ENCODE measurements around the gene DBF4B. TPM values are rescaled to one million over a fixed set of nuclear protein-coding genes. Genes with fewer than 3 reads are reported as not detected.
A peak's percentile ranks its signal among the peaks of the same experiment; 100 is the strongest.
"Not testable (repeated sequence)": the region's sequence is repeated elsewhere in the genome, so short reads cannot be mapped to it uniquely, and the experiment has no call there.

DBF4B gene, protein sequence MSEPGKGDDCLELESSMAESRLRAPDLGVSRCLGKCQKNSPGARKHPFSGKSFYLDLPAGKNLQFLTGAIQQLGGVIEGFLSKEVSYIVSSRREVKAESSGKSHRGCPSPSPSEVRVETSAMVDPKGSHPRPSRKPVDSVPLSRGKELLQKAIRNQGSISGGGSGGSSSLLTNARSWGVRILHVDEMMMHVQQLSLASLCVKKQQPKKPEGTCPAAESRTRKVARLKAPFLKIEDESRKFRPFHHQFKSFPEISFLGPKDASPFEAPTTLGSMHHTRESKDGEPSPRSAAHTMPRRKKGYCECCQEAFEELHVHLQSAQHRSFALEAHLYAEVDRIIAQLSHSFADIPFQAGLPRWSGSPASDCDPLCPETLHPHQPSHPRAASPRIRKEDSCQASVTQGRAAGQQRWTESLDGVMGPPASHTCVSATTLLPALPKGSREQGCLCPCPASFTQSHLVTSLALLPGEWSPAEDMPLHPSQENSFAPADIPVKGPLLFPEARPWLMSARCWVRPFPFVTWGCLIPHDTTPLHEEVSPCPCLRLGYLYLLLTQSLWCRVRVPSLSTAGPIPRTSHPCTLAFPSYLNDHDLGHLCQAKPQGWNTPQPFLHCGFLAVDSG
- 3.8 TPM for total RNA-seq
- long read RNA-seq = 0 reads

DNA sequence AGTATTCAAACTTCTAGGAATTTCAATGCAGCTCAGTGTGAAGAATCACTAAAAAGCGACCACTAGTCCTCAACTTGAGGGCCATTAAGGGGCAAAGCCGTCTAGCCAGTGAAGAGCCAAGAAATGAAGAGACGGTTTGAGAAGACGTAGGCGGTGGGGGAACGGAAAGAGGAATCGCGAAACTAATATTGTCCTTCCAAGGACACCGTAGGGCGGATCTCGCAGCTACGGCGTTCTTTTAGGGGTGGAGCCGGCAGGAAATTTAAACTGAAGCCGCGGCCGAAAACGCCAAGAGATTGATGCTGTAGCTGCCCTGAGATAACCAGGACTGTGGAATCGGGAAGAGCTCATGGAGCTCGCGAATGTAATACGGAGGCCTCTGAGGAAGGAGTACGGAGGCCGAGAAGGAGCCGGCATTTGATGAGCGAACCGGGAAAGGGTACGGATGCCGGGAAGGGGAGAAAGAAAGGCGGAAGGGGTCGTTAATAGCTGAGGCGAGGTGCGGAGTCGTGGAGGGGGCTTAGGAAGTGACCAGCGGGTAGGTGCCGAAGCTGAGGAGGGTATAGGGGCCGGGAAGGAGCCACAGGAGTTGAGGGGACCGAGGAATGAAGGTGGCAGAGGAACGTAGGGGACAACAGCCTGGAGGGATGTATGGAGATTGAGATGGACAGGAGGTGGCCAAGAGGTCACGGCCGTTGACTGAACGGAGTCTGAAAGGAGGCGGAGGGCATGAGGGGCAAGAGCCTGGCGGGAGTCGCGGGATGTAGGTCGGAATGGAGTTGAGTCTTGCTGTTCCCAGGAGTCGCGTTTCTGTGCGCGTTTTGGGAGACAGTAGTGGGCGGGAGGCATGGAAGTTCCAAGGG, at the start of gene DBF4B:
TSS of gene DBF4B (plus strand) at position 265 of the 863 bp plus-strand sequence. CDS start at position 421, 156 bp downstream.
- intact Hi-C loops (cut with DNase I) = no loop called here
- DNase-seq (ENCODE audit: missing footprints) = peak; percentile 85
- peak; percentile 87 for ATAC-seq

DNA sequence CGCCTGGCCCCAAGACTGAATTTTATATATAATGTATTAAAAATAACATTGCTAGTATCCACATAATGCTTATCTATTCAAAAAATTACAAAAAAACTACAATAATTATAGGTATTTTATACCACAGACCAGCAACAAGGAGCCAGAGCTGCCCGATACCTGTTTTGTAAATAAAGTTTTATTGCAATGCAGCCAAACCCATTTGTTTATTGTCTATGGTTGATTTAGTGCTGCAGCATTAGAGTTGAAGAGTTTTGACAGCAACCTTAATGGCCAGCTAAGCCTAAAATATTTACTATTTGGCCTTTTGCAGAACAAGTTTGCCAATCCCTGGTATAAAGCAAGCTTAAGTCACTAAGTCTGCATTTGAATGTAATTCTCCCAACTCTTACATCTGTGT, 46.6 kb upstream of the DBF4B start:
- no peak for ATAC-seq
- intact Hi-C loops (cut with DNase I) = no loop called here

DNA sequence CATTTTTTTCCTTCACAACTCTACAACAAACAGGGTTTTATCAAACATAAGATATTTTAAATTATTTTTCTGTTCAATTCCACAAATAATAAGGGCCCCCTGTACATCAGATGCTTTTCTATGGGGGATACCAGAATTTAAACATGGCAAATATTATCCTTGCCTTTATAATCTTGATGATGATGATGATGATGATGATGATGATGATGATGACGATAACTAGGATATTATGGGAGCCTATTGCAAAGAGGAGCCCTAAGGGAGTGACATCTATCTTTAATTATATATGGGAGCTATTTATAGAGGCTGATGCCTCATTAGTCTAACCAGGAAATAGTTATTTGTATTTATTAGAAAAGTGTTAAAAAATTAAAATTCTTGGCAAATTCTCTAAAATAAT, 45.4 kb upstream of the DBF4B start:
- DNase-seq (ENCODE audit: missing footprints) (no peak), ATAC-seq (no peak)
- intact Hi-C loops (cut with DNase I) = no loop called here

More for the DNA sequence above, 46.6 kb upstream of the DBF4B start:
- no peak for DNase-seq (ENCODE audit: missing footprints)

DNA sequence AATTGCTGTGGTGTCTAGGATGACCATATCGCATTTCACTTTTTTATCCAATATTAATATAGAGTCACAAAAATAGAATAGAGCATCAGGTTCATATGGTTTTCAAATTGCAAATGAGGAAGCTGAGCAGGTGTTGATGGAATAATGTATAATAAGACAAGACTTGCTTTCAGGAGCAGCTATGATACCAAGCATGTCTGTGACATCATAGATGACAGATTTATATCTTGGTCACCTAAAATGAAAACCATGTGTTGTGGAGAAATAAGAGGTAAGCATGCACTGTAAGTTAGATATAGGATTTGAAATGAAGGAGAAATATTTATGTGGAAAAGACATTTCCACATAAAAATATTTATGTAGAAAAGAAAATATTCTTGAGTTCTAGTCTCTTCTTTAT, 43.6 kb upstream of the DBF4B start:
- no peak for DNase-seq (ENCODE audit: missing footprints)
- intact Hi-C loops (cut with DNase I) = no loop called here
- ATAC-seq = no peak

DNA sequence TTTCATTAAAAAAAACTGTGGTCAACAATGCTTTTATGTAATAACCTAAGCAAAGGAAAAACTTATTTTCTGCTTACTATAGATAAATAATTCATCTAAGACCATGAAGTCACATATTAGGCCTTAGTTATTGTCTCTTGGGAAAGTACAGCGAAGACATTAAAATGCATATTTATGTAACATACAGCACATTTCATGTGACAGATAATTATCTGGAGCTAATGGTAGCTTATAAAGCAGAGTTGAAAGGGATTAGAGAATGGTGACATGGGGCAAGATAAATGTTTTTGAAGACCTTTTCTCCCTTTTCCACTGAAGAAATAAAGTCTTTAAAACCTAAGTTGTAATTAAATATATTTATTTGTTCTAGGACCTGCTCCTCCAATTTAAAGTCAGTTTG, 42.5 kb upstream of the DBF4B start:
- ATAC-seq = no peak
- intact Hi-C loops (cut with DNase I) = no loop called here
- DNase-seq (ENCODE audit: missing footprints) = no peak

DNA sequence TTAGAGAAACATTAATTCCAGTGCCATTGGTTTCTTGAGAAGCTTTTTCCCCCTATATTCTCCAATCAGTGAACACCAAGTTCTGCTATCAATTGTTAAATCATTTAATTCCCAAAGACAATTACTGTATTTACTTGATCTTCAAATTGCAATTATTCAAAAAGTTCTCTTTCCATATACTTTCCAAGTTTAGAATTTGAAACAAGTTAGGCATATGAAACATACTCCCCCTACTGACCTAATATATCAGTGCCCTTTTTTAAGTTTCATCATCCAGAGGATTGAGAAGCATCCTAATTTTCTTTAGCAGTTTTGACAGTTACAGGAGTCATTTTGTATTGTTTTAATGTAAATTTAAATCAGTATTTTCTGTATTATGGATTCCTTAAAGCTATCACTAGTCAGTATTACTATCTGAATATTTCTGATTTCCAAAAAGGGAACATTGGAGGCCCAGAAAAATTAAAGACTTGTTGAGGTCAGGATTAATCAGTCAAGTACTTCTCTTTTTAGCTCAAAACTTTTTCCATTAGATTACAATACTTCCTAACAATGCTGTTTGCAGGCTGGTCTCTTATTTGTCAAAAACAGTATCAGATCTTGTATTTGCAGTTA, 35.9 kb upstream of the DBF4B start:
- intact Hi-C loops (cut with DNase I) = loop anchor here (1.0 kb wide), 1 partner anchor 139 kb away; no protein-coding TSS in a partner anchor
- DNase-seq (ENCODE audit: missing footprints) = no peak
- ATAC-seq = no peak

DNA sequence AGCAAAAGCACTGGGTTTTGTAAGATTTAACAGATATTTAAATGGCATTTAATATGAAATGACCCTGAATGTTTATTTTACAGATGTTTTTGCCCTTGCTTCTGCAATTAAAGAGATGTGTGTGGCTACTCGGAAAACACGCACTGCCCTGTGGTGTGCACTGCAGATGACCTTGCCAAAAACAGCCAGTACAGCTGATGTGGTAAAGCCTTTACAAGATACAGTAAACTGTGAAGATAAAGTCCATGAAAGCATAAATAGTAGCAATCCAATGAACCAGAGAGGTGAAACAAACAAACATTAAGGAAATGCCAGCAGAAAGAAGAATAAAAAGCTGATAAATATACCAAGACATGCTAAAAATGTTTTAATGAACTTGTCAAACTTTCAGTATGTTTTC, 34.6 kb upstream of the DBF4B start:
- ATAC-seq (no peak), DNase-seq (ENCODE audit: missing footprints) (no peak)
- intact Hi-C loops (cut with DNase I) = no loop called here

DNA sequence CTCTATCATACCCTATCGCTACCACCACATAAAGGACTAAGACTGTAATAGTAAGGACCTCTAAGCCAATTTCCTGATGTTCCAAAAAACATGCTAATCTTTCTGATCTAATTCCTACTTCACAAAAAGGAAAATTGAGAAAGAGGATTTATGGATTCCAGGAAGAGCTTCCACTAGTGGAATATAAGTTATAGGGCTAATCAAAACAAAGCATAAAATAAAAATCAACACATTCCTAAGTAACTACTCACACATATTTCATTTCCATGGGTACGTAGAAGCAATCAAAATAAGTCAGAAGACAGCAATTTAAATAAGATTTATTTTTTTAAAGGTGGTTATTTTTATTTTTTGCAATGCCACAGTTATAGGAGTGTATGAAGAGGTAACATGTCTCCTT, 31.3 kb upstream of the DBF4B start:
- intact Hi-C loops (cut with DNase I) = no loop called here
- DNase-seq (ENCODE audit: missing footprints) (no peak), ATAC-seq (no peak)

DNA sequence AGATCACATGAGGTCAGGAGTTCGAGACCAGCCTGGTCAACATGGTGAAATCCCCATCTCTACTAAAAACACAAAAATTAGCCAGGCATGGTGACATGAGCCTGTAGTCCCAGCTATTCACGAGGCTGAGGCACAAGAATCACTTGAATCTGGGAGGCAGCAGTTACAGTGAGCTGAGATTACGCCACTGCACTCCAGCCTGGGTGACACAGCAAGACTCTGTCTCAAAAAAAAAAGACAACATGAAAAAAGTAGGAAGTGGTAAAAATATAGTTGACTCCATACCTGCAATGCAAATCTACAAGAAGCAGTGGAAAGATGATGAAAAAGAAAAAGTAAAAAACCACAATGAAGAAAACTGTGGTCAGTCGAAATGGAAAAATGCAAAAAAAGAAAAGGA, 25.2 kb upstream of the DBF4B start:
- intact Hi-C loops (cut with DNase I); DNase-seq (ENCODE audit: missing footprints); ATAC-seq: not testable (repeated sequence)

DNA sequence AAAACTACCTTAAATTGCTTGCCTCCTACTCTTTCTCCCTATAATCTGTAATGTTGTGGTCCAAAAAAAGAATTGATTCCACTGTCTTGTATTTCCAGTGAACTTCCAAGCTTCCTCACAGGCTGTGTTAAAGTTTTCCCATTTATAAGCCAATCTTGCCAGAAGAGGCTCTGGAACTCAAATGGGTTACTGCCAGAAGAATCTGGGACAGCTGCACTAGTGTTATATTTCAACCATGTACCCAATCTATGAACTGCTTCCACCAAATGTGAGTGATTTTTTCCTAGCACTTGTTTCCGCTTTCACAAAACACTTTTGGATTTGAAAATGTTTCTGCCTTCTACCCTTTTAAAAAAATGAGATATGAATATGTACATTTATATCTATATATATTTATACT, 20.7 kb upstream of the DBF4B start:
- ATAC-seq = no peak
- intact Hi-C loops (cut with DNase I) = no loop called here
- DNase-seq (ENCODE audit: missing footprints) = no peak

DNA sequence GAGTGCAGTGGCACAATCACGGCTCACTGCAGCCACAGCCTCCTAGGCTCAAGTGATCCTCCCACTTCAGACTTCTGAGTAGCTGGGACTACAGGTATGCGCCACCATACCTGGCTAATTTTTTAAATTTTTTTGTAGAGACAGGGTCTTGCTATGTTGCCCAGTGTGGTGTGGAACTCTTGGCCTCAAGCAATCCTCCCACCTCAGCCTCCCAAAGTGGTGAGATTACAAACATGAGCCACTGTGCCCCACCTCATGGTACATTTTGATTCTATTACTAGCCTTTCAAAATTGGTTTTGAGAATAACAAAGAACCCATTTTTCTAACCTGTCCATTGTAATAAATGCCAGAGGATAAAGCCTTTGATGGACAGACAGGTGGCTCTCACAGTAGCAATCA, 20.3 kb upstream of the DBF4B start:
- intact Hi-C loops (cut with DNase I) = no loop called here
- ATAC-seq (no peak), DNase-seq (ENCODE audit: missing footprints) (no peak)

DNA sequence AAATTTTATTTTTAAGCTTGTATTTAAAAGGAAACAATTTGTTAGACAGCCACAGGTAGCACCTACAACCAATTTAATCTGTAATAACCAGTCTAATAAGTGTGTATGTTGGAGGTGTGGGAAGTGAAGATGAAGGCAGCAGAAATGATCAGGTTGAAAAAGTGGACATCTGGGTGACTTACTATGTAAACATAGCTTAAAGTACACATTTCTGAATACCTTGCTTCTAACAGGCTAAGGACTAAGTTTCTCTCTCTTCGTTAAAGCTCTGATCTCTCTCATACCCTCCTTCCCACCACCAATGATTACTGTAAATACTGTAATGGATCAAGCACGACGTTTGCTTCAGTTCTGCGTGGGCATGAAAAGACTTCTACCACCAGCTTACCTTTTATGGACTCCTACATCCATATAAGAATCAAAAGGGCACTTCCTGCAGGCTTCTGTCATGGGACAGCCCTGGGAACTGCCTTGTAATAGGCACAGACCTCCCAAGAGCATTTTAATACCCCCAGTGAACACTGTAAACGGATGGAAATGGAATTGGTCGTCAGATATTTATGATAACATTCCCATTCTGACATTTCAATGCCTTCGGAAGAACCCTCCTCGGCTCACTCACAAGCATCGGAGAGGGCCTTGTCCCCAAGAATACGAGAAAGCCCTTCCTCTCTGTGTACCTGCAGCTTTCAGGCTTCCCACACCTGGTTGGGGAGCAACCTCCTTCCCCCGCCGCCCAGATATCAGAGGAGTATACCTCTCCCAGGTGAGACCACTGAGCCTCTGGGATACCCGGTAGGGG, 19.6 kb upstream of the DBF4B start:
- intact Hi-C loops (cut with DNase I) = no loop called here
- ATAC-seq (peak; percentile 18), DNase-seq (ENCODE audit: missing footprints) (no peak)

DNA sequence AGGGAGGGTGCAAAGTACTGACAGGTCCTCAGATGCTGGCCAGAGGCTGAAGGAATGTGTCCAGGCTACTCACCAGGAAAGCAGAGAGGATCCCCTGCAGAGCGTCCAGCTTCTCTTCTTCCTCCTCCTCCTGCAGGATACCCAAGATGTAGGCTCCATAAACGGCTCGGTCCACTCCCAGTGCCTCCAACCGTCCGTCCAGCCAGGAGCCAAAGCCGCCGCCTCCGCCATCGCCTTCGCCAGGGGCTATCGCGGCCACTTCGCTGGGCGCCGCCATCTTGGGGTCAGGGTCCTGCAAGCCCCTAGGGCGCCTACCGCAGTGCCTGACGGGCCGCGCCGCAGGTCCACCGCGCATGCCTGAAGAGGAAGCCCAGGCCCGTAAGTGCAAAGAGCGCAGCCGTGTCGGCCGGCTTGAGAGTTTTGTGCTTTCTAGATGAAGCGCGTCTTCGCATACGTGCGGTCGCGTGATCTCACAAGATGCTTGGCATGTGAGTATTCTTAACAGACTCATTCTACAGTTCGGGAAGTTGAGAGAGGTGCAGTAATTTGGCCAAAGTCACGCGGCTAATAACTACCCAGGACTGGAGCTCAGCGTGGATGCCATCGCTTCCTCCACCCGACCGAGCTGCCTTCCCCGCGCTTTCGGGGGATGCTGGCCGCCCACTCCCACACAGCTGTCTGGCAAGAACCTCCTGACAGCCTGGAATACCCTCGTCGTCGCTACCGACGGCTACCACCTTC, 18.8 kb upstream of the DBF4B start, which contains the start of gene CCDC43:
TSS of gene CCDC43 (minus strand) at position 300 of the 741 bp plus-strand sequence. CDS start at position 277, 23 bp downstream.
- intact Hi-C loops (cut with DNase I) = no loop called here
- DNase-seq (ENCODE audit: missing footprints) = peak; percentile 95
- ATAC-seq = peak; percentile 99

DNA sequence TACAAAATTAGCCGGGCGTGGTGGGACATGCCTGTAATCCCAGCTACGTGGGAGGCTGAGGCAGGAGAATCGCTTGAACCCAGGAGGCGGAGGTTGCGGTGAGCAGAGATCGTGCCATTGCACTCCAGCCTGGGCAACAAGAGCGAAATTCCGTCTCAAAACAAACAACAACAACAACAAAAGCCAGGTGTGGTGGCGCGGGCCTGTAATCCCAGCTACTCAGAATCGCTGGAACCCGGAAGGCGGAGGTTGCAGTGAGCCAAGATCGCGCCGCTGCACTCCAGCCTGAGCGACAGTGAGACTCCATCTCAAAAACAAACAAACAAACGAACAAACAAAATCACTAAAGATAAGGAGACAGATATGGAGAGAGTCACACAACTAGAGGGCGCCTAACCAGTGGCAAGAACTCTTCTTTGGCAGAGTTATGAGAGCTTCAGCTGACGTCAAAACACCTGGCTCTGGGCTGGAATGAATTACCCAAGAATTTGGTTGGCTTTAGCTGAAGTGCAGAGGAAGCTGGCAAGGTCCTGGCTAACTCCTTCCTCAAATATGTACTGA, 17.6 kb upstream of the DBF4B start:
- DNase-seq (ENCODE audit: missing footprints); ATAC-seq; intact Hi-C loops (cut with DNase I): not testable (repeated sequence)

DNA sequence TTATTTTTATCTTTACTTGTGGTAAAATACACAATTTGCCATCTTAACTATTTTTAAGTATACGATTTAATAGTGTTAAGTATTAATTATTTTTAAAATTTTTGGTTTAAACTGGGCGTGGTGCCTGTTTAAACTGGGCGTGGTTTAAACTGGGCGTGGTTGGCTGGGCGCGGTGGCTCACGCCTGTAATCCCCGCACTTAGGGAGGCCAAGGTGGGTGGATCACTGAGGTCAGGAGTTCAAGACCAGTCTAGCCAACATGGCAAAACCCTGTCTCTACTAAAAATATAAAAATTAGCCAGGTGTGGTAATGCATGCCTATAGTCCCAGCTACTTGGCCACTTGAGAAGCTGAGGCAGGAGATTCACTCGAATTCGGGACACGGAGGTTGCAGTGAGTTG, 14.9 kb upstream of the DBF4B start:
- intact Hi-C loops (cut with DNase I) = no loop called here
- DNase-seq (ENCODE audit: missing footprints) (no peak), ATAC-seq (no peak)

DNA sequence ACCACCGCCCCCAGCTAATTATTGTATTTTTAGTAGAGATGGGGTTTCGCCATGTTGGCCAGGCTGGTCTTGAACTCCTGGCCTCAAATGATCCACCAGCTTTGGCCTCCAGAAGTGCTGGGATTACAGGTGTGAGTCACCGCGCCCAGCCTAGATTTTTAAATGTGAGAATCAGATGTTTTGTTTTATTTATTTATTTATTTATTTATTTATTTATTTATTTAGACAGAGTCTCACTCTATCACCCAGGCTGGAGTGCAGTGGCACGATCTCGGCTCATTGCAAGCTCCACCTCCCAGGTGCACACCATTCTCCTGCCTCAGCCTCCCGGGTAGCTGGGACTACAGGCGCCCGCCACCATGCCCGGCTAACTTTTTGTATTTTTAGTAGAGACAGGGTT, 8.2 kb upstream of the DBF4B start:
- ATAC-seq; intact Hi-C loops (cut with DNase I); DNase-seq (ENCODE audit: missing footprints): not testable (repeated sequence)

DNA sequence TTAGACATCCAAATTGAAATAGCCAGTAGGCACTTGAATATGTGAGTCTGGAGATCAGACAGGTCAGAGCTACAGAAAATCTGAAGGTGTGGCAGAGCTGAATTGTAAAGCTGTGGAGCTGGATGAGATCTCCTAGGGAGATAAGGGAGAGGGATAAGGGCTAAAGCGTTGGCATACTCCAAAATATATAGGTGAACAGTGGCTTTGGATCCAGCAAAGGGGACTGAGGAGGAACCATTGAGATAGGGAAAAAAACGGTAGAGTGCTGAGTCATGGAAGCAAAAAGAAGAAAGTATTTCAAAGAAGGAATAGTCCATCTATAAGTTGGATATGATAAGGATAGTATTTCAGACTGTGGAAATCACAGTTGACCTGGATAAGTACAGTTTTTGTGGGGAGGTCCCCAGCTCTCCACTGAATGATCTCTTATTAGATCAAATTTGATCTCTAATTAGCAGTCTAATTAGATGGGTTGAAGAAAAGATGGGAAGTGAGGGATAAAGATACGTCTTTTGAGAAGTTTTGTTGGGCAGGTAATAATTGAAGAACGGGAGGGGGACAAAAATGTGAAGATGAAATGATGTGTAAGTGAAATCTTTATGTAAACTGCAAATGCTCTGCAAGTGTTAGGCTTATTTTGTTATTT, 587 bp upstream of the DBF4B start:
- no peak for DNase-seq (ENCODE audit: missing footprints)
- ATAC-seq = no peak
- intact Hi-C loops (cut with DNase I) = no loop called here

Measured in Right ventricle myocardium inferior (tissue), 1 donor.